Spleen (tissue), 11 donors: Measurements from ENCODE around the gene RAB6D. TPM values are rescaled to one million over a fixed set of nuclear protein-coding genes. Genes with fewer than 3 reads are reported as not detected.
"Not testable (repeated sequence)": the region's sequence is repeated elsewhere in the genome, so short reads cannot be mapped to it uniquely, and the experiment has no call there.

Experiments
- DNase-seq: peaks from one replicate; pipeline ENCODE4 v3.0.0-alpha.2; 2020
- H3K27ac ChIP-seq, 8 donors: fragments of 200-600 bp; sonication (generic) in 7 of 8; 1 replicate in 4 of 8; 2 replicates in 4 of 8; pipeline versions ENCODE4 v1.5.0 to v1.8.0; 2016 to 2021; ENCODE audit warnings: inconsistent platforms in 4 of 8, mild to moderate bottlenecking in 4 of 8, moderate library complexity in 1 of 8
- H3K27me3 ChIP-seq, 7 donors: fragments of 200-600 bp; sonication (generic) in 6 of 7; replicated peaks in 1 of 7; 1 replicate in 4 of 7; 2 replicates in 3 of 7; pipeline versions ENCODE4 v1.5.0 to v1.8.0; 2016 to 2021; ENCODE audit warnings: inconsistent platforms in 3 of 7, mild to moderate bottlenecking in 1 of 7
- H3K36me3 ChIP-seq, 6 donors: fragments of 200-600 bp; sonication (generic) in 5 of 6; 1 replicate in 4 of 6; 2 replicates in 2 of 6; pipeline versions ENCODE4 v1.5.0 to v1.8.0; 2016 to 2021; ENCODE audit warnings: inconsistent platforms in 2 of 6
- H3K4me1 ChIP-seq, 6 donors: fragments of 200-600 bp; sonication (generic) in 5 of 6; 1 replicate in 3 of 6; 2 replicates in 3 of 6; pipeline versions ENCODE4 v1.5.0 to v1.8.0; 2016 to 2021; ENCODE audit warnings: inconsistent platforms in 3 of 6
- H3K4me3 ChIP-seq, 8 donors: fragments of 200-600 bp; sonication (generic) in 7 of 8; 1 replicate in 4 of 8; 2 replicates in 4 of 8; pipeline versions ENCODE4 v1.5.0 to v1.8.0; 2016 to 2021; ENCODE audit warnings: inconsistent platforms in 4 of 8, mild to moderate bottlenecking in 4 of 8, moderate library complexity in 2 of 8
- H3K9me3 ChIP-seq, 8 donors: fragments of 200-600 bp; sonication (generic) in 7 of 8; 1 replicate in 4 of 8; 2 replicates in 4 of 8; pipeline versions ENCODE4 v1.5.0 to v1.8.0; 2016 to 2021; ENCODE audit warnings: inconsistent platforms in 4 of 8
- POLR2A ChIP-seq, 3 donors: fragments of 450-650 bp; IDR thresholded peaks; one replicate each; pipeline ENCODE4 v1.5.1; 2017; ENCODE audit warnings: antibody characterized with exemption in 3 of 3, mild to moderate bottlenecking in 1 of 3
- POLR2AphosphoS5 ChIP-seq, 3 donors: sonication (generic); formaldehyde crosslinking; IDR thresholded peaks; one replicate each; pipeline ENCODE4 v1.5.1; 2017; ENCODE audit warnings: antibody characterized with exemption in 3 of 3
- WGBS, 5 donors: extraction: QIAGEN DNeasy Blood & Tissue Kit in 3 of 5; methylation state at CpG; one replicate each; pipeline versions ENCODE4 v1.1.5 to v1.1.7; 2013 to 2018; 5-methylcytosine and 5-hydroxymethylcytosine counted together
- intact Hi-C: fragments of 100-400 bp; cut with DNase I; formaldehyde crosslinking; loops from one replicate; pipeline ENCODE4 v1.15.0; 2023; ENCODE audit warnings: low total_unique reads
- polyA plus RNA-seq, 3 donors: library from polyadenylated mRNA; stranded (reverse); fragments of 200-250 nt; gene quantifications; one replicate each; pipeline ENCODE4 v1.2.1, GENCODE V29; 2013
- total RNA-seq, 7 donors: library from RNA; depleted of rRNA in 3 of 7; stranded (reverse); fragments of >200 nt in 3 of 7; fragmentation: NEBNext Ultra II Directional in 4 of 7; extraction: Animal tissue kit (Norgen Biotek cat#: 25700) in 4 of 7; gene quantifications; one replicate each; pipeline versions ENCODE4 v1.1.0 to v1.2.1, GENCODE V29; 2016 to 2021
- TF ChIP-seq, protein P1 (sequence below), 11 experiments: fragments of 200-600 bp in 7 of 11; fragments of 450-650 bp in 4 of 11; sonication (generic) in 4 of 11; IDR thresholded peaks in 8 of 11; conservative IDR thresholded peaks in 3 of 11; 1 replicate in 7 of 11; 2 replicates in 4 of 11; pipeline versions ENCODE4 v1.4.0 to v1.8.0; 2016 to 2021; ENCODE audit warnings: antibody characterized with exemption in 11 of 11, inconsistent platforms in 4 of 11, mild to moderate bottlenecking in 1 of 11
- donor health status: healthy with polysubstance abuse.
- donor health status: DM: no; HTN: no; CAD: no; lungs with moderate emphysema.
- donor health status: DM: no; HTN: no; CAD: no.
- donor health status: Bipolar disorder and iron deficiency.
- donor health status: healthy.
- donor health status: DM: no; HTN: no; CAD: no.
- donor health status: DM: yes; HTN: yes; CAD: no.

RAB6D gene
- total and polyA plus RNA-seq, 10 donors: 0.05 TPM; not detected in 9

DNA sequence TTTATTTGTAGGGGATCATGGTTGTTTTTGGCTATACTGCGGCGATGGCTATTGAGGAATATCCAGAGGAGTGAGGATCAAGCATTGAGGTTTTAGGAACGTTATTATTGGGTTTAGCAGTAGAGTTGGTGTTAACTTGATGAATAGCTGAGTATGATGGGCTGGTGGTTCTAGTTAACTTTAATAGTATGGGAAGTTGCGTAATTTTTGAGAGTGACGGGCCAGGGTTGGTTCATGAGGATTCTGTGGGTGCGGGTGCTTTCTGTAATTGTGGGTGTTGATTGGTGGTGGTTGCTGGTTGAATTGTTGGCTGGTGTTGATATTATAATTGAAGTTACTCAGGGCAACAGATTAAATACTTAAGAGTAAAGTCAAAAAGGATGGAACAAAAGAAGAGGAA, 6.0 kb upstream of the RAB6D start:
- no peak overlapping the region for H3K27ac ChIP-seq
- peaks cover 0 to 31% (median 11%) of the 10 kb centered on the region in 7 donors for H3K27me3 ChIP-seq
- 85 to 87% (median 86%) methylated on average over 6 of the region's 6 CpGs for WGBS, 5 donors
- no peak for DNase-seq
- no peak overlapping the region for H3K4me3 ChIP-seq
- no peaks in the 10 kb centered on the region for H3K4me1 ChIP-seq
- H3K36me3 ChIP-seq: no peaks in the 10 kb centered on the region
- intact Hi-C loops: no loop called here
- TF ChIP-seq POLR2A (IDR thresholded peaks at IDR 0.05) (no peak), POLR2AphosphoS5 (IDR thresholded peaks at IDR 0.05) (no peak)
- TF ChIP-seq, protein P1, sequence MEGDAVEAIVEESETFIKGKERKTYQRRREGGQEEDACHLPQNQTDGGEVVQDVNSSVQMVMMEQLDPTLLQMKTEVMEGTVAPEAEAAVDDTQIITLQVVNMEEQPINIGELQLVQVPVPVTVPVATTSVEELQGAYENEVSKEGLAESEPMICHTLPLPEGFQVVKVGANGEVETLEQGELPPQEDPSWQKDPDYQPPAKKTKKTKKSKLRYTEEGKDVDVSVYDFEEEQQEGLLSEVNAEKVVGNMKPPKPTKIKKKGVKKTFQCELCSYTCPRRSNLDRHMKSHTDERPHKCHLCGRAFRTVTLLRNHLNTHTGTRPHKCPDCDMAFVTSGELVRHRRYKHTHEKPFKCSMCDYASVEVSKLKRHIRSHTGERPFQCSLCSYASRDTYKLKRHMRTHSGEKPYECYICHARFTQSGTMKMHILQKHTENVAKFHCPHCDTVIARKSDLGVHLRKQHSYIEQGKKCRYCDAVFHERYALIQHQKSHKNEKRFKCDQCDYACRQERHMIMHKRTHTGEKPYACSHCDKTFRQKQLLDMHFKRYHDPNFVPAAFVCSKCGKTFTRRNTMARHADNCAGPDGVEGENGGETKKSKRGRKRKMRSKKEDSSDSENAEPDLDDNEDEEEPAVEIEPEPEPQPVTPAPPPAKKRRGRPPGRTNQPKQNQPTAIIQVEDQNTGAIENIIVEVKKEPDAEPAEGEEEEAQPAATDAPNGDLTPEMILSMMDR (IDR thresholded peaks at IDR 0.05 in 8 of 11, conservative IDR thresholded peaks at IDR 0.05 in 3 of 11): no peak
- no peaks in the 10 kb centered on the region for H3K9me3 ChIP-seq

DNA sequence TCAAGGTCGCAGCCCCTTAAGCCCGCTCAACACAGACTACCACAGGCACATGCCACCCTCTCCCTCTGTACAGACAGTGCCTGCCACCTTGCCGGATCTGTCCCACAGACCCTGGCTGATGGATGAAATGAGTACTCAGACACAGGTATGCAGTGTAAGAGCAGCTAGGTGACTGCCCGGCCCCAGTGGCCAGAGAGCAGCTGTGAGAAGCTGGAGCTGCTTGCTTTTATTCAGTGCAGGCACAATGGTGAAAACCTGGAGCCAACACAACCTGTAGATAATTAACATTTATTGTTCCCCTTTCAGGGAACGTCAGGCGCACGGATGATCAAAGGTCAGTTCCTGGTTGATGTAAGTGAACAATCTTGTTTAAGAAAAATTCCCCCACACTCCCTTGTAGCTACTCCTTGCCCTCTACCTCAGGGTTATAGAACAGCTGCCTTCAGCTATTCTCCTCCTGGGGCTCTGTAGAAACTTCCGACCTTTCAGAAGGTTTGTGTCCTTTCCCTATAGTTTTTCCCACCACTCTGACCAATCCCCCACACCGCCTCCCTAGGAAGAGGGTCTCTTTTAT, 4.6 kb upstream of the RAB6D start:
- H3K36me3 ChIP-seq, H3K4me3 ChIP-seq, H3K4me1 ChIP-seq, intact Hi-C loops, H3K9me3 ChIP-seq, DNase-seq, H3K27ac ChIP-seq: not testable (repeated sequence)
- H3K27me3 ChIP-seq: peaks cover 0 to 45% (median 18%) of the 10 kb centered on the region in 7 donors
- WGBS, 5 donors: 65 to 95% (median 93%) methylated on average over 3 to 8 of the region's 9 CpGs

DNA sequence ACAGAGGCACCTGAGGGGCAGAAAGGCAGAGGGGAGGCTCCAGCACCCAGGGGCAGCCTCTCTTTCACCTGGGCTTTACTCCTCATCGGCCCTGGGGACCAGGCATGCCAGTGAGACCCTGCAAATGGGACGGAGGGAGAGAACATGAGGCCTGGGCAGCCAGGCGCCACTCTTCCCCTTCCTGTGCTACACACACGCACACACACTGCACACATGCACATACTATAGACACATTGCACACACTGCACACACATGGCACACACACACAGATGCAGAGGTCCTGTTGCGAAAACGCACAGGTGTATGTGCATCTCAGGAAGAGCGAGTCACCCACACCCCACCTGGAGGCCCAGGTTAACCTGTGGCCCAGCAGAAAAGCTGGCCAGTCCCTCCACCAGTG, 3.4 kb upstream of the RAB6D start:
- intact Hi-C loops: no loop called here
- peak; percentile 61 for DNase-seq

DNA sequence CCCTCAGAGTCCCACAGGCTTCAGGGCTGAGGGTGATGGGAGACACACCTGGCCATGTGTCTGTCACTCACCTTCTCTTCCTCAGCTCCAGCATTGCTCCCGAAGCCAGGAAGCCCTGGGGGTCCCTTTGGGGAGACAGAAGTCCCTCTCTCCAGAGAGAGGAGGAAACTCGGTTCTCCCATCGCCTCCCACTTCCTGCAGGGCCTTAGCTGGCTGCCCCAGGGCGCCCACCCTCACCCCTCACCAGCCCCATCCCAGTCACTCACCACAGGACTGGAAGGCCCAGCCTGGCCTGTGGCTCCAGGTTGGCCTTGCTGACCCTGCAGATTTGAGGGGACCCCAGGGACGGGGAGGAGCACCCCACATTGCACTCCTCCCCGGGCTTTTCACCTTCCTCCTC, 2.7 kb upstream of the RAB6D start:
- no peaks in the 10 kb centered on the region for H3K36me3 ChIP-seq
- intact Hi-C loops: no loop called here
- WGBS, 5 donors: 67 to 87% (median 75%) methylated on average over 6 of the region's 6 CpGs
- peaks cover 0 to 8% (median 0%) of the 10 kb centered on the region in 6 donors for H3K4me1 ChIP-seq
- no peak overlapping the region for H3K27ac ChIP-seq
- peaks cover 0 to 60% (median 19%) of the 10 kb centered on the region in 7 donors for H3K27me3 ChIP-seq
- H3K9me3 ChIP-seq: no peaks in the 10 kb centered on the region
- TF ChIP-seq, protein P1 (IDR thresholded peaks at IDR 0.05 in 8 of 11, conservative IDR thresholded peaks at IDR 0.05 in 3 of 11): no peak
- TF ChIP-seq POLR2AphosphoS5 (IDR thresholded peaks at IDR 0.05) (no peak), POLR2A (IDR thresholded peaks at IDR 0.05) (no peak)
- no peak overlapping the region for H3K4me3 ChIP-seq
- peak; percentile 59 for DNase-seq

More for the DNA sequence above, 3.4 kb upstream of the RAB6D start:
- 85 to 100% (median 89%) methylated on average over 6 to 7 of the region's 7 CpGs for WGBS, 5 donors
- TF ChIP-seq POLR2AphosphoS5 (IDR thresholded peaks at IDR 0.05): no peak
- TF ChIP-seq POLR2A (IDR thresholded peaks at IDR 0.05): no peak
- TF ChIP-seq, protein P1 (IDR thresholded peaks at IDR 0.05 in 8 of 11, conservative IDR thresholded peaks at IDR 0.05 in 3 of 11): no peak
- no peaks in the 10 kb centered on the region for H3K36me3 ChIP-seq
- no peaks in the 10 kb centered on the region for H3K9me3 ChIP-seq
- H3K4me1 ChIP-seq: peaks cover 0 to 8% (median 0%) of the 10 kb centered on the region in 6 donors
- H3K4me3 ChIP-seq: no peak overlapping the region
- H3K27ac ChIP-seq: no peak overlapping the region
- H3K27me3 ChIP-seq: peaks cover 0 to 53% (median 18%) of the 10 kb centered on the region in 7 donors
